ENCODE measurements around the gene ZBTB47. TPM values are rescaled to one million over a fixed set of nuclear protein-coding genes. Genes with fewer than 3 reads are reported as not detected.

Gene ZBTB47
- total RNA-seq, 3 donors from 2014 or later (not counting 1 experiment from before 2014, with no cell fraction given): 2.1 to 3.0 (median 3.0) TPM

DNA sequence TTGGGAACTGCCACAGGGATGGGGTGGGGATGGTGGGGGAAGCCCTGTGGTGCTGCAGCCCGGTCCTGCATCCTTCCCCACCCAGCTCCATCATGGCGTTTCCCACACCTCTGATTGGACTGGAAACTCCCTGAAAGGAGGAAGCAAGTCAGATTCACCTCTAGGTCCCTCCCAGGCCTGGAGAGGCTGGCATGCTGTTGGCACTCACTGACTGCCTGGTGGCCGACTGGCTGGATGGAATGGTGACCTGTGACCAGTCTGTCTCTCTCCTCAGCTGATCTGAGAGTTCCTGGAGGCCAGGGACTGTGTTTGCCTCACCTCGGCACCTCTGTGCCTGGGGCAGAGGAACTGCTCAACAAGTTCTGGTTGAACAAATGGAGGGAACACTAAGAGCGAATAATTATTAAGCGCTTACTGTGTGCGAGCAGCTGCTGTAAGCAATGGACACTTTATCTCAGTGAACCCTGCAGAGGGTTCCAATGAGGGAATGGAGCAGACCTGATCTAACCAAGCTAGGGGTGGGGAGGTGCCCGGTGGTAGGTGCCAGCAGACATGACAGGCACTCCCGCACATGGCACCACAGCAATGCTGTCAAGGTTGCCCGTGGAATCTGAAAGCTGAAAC is 52.6 kb downstream of the ZBTB47 start:
- Histone ChIP-seq H3K27me3 (ENCODE audit: control insufficient read depth, insufficient read depth, low read length) (no peaks in the 10 kb centered on the region), H3K9me3 (ENCODE audit: control insufficient read depth, insufficient read depth, low read length) (no peaks in the 10 kb centered on the region), H3K4me1 (ENCODE audit: control insufficient read depth, insufficient read depth, low read length) (no peaks in the 10 kb centered on the region), H3K4me3 (ENCODE audit: low read length) (no peak overlapping the region), H3K27ac (ENCODE audit: low read length) (no peak overlapping the region), H3K36me3 (ENCODE audit: control insufficient read depth, insufficient read depth, low read length) (no peaks in the 10 kb centered on the region)
- no peak overlapping the region for H3K27ac Mint-ChIP-seq
- peaks cover 0 to 8% of the 10 kb centered on the region in 2 donors for H3K27me3 Mint-ChIP-seq (ENCODE audit: low read depth in 2 of 2)
- intact Hi-C loops (cut with micrococcal nuclease): no loop called here
- peaks cover 0 to 7% of the 10 kb centered on the region in 2 donors for H3K4me1 Mint-ChIP-seq
- 77% methylated on average over 10 of the region's 10 CpGs for WGBS (ENCODE audit: insufficient coverage)
- H3K4me3 Mint-ChIP-seq: no peak overlapping the region
- ATAC-seq (no peak), DNase-seq (no peak)
- no peaks in the 10 kb centered on the region for H3K9me3 Mint-ChIP-seq
- H3K36me3 Mint-ChIP-seq: no peaks in the 10 kb centered on the region
- TF ChIP-seq, protein P1, sequence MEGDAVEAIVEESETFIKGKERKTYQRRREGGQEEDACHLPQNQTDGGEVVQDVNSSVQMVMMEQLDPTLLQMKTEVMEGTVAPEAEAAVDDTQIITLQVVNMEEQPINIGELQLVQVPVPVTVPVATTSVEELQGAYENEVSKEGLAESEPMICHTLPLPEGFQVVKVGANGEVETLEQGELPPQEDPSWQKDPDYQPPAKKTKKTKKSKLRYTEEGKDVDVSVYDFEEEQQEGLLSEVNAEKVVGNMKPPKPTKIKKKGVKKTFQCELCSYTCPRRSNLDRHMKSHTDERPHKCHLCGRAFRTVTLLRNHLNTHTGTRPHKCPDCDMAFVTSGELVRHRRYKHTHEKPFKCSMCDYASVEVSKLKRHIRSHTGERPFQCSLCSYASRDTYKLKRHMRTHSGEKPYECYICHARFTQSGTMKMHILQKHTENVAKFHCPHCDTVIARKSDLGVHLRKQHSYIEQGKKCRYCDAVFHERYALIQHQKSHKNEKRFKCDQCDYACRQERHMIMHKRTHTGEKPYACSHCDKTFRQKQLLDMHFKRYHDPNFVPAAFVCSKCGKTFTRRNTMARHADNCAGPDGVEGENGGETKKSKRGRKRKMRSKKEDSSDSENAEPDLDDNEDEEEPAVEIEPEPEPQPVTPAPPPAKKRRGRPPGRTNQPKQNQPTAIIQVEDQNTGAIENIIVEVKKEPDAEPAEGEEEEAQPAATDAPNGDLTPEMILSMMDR (IDR thresholded peaks at IDR 0.05): no peak

DNA sequence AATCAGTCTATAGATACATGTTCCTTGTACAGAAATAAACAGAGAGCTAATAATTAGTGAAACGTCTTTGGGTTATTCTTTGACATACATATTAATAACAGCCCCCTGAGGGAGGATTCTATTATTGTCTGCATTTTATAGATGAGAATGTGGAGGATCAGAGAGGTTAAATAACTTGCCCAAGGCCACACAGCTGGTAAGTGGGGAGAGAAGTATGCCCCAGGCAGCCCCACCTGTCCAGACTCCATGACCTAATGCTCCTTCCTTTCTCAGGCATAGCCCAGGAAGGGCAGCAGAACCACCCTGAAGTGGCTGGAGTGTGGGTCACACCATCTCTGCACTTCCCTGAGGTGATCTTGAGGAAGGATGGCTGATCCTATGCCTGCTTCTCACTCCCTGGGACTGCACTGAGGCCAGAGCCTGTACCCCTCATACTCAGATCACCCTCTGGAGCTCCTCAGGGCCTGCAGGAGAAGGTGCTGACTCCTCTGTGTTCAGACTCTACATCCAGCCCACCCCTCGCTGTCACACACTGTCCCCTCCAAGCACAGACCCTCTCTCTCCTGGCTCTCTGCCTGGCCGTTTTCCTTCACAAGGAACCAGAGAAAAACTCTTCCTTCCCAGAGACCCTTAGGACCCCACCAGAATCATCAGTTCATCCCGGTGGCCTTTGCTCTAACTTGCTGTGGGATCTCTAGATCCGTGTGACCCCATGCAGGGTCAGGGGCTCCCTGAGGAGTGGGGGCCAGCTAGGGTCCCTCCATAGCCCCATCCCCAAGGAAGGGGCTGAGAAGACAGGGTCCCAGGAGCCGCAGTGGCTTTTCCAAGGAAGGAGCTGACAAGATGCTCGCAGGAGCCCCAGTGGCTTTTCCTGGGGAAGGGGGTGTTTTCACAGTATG is 53.5 kb downstream of the ZBTB47 start:
- H3K9me3 ChIP-seq (ENCODE audit: control insufficient read depth, insufficient read depth, low read length): no peaks in the 10 kb centered on the region
- H3K9me3 Mint-ChIP-seq: no peaks in the 10 kb centered on the region
- intact Hi-C loops (cut with micrococcal nuclease): no loop called here
- ATAC-seq (no peak), DNase-seq (no peak)
- H3K4me3 Mint-ChIP-seq: no peak overlapping the region
- H3K27me3 Mint-ChIP-seq (ENCODE audit: low read depth in 2 of 2): peaks cover 0 to 7% of the 10 kb centered on the region in 2 donors
- H3K4me3 ChIP-seq (ENCODE audit: low read length): no peak overlapping the region
- H3K27ac Mint-ChIP-seq: no peak overlapping the region
- TF ChIP-seq, protein P1 (IDR thresholded peaks at IDR 0.05): no peak
- 77% methylated on average over 6 of the region's 7 CpGs for WGBS (ENCODE audit: insufficient coverage)
- no peaks in the 10 kb centered on the region for H3K4me1 Mint-ChIP-seq
- H3K4me1 ChIP-seq (ENCODE audit: control insufficient read depth, insufficient read depth, low read length): no peaks in the 10 kb centered on the region
- no peaks in the 10 kb centered on the region for H3K27me3 ChIP-seq (ENCODE audit: control insufficient read depth, insufficient read depth, low read length)
- H3K27ac ChIP-seq (ENCODE audit: low read length): no peak overlapping the region
- H3K36me3 ChIP-seq (ENCODE audit: control insufficient read depth, insufficient read depth, low read length): no peaks in the 10 kb centered on the region
- no peaks in the 10 kb centered on the region for H3K36me3 Mint-ChIP-seq

DNA sequence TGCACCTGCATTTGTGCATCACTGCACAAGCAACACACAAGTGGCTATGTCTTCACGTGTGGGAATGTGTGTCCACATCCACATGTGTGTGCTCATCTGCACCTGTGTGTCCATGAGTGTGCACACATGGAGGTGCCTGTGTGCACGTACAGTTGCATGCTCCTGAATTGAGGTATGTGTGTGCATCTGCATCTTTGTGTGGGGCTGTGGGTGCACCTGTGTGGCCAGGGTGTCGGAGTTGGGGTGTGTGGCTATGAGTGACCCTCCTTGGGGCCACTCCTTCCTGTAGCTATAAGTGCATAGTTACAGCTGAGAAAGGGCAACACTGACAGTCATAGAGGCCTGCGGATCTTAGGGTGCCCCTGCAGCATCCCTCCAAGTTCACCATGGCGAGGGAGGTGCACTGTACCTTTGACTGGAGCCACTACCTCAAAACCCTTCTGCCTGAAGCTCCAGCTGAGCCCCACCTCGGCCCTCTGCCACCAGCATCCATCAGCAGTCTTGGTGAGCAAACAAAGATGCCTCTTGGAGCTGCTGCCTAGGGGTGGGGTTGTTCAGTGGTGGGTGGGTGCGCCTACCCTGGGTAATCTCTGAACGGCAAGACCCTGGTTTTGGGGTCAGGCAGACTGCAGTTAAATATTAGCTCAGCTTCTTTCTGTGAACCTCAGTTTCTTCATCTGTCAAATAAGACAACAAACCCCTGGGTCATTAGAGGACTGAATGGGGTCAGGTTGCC is 54.3 kb downstream of the ZBTB47 start:
- TF ChIP-seq, protein P1 (IDR thresholded peaks at IDR 0.05): no peak
- Histone ChIP-seq H3K36me3 (ENCODE audit: control insufficient read depth, insufficient read depth, low read length) (no peaks in the 10 kb centered on the region), H3K27ac (ENCODE audit: low read length) (no peak overlapping the region), H3K4me1 (ENCODE audit: control insufficient read depth, insufficient read depth, low read length) (no peaks in the 10 kb centered on the region), H3K27me3 (ENCODE audit: control insufficient read depth, insufficient read depth, low read length) (no peaks in the 10 kb centered on the region), H3K4me3 (ENCODE audit: low read length) (no peak overlapping the region), H3K9me3 (ENCODE audit: control insufficient read depth, insufficient read depth, low read length) (no peaks in the 10 kb centered on the region)
- Mint-ChIP-seq H3K9me3 (no peaks in the 10 kb centered on the region), H3K4me3 (no peak overlapping the region), H3K36me3 (no peaks in the 10 kb centered on the region), H3K27ac (no peak overlapping the region), H3K4me1 (no peaks in the 10 kb centered on the region), H3K27me3 (ENCODE audit: low read depth in 2 of 2) (peaks cover 0 to 7% of the 10 kb centered on the region in 2 donors)
- 86% methylated on average over 8 of the region's 8 CpGs for WGBS (ENCODE audit: insufficient coverage)
- DNase-seq (no peak), ATAC-seq (no peak)
- intact Hi-C loops (cut with micrococcal nuclease): no loop called here

All from natural killer cell (primary cell).